GM21737 (cell line): Measurements from ENCODE around the gene LSM7.

Source experiments
- ATAC-seq: cut with Tn5 transposase; IDR thresholded peaks from one replicate; pipeline ENCODE4 v1.9.1; 2021; ENCODE audit warnings: mild to moderate bottlenecking, moderate library complexity; ENCODE audit not compliant: unreplicated experiment

Gene LSM7

DNA sequence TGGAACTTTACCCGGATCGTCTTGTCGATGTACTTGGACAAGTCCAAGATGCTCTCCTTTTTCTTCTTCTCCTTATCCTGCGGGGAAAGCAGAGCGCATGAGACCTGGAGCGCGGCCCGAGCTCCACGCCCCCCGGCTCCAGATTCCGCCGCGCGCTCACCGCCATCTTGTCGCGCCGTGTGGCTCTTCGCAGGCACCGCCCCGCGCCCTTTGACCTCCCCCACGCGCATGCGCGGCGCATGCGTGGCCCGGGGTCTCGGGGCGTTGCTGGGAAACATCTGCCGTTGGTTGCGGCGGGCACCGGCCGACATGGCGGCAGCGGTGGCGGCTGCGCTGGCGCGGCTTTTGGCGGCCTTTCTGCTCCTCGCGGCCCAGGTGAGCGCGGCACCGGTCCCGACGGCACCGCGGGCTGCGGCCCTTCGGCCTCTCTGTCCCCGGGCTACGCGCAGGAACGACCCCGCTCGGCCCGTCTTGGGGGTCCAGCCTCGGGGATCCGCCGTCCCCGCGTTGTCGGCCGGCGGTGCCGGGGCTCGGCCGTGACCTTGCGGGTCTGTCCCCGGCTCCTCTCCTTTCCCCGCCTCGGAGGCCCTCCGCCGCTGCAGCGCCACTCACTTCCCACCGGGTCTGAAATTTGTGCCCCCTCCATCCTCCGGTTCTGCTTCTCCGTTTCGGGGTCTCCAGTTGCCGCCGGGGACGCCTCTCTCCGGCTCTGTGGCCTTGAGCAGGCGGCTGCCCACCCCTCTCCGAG is at the start of gene LSM7, which contains the start of gene SPPL2B:
TSS of gene LSM7 (minus strand) at position 186 of the 748 bp plus-strand sequence. CDS start at position 166, 20 bp downstream.
TSS of gene SPPL2B (plus strand) at position 284 of the 748 bp plus-strand sequence. CDS start at position 310, 26 bp downstream.
- ATAC-seq: peak; percentile 43

DNA sequence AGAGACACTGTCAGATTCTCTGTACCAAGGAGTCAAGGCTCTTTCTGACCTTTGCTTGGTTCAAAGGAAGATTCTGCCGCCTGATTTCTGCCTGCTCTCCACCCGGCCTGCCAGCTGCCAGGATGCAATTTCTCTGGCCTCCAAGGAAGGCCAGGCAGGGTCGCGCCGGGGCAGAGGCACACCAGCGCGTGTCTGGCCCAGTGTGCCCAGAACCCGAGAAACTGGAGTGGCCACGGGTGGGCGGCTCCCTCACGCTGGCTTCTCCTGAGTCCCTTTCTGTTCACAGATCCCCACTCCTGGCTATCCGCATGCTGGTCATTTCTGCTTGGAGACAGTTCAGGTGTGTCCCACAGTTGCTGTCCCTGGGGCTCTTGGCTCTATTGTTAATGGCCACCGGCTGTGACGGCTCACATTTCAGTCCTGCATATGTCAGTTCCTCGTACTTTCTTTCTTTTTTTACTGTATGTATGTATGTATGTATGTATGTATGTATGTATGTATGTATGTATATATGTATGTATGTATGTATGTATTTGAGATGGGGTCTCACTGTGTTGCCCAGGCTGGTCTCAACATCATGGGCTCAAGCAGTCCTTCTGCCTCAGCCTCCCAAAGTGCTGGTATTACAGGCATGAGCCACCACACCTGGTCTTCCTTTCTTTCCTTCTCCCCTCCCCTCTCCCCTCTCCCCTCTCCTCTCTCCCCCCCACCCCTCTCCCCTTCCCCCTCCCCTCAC is 48.6 kb upstream of the LSM7 start:
- no peak for ATAC-seq

DNA sequence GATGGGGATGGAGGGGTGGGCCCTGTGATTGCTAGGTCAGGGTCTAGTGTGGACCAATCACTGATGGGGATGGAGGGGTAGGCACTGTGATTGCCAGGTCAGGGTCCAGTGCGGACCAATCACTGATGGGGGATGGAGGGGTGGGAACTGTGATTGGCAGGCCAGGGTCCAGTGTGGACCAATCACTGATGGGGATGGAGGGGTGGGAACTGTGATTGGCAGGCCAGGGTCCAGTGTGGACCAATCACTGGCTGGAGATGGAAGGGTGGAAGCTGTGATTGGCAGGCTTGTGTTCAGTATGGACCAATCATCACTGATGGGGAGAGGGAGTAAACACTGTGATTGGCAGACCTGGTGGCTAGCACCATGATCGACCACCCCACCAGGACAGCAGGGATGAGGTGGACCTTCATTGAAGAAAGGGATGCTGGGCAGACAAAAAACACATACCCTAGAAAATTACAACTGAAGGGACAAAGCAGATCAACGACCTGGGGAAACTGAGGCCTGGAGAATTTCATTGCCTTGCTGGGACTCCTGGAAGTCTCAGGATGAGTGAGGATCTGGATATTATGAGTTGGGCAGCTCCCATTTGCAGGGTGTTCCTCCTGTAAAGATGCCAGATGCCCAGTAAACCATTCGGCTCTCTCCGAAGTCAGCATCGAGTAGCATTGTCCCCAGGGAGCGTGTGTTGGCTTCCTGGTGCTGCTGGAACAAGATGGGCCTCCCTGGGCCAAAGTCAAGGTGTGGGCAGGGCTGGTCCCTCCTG is 47.2 kb upstream of the LSM7 start:
- no peak for ATAC-seq

DNA sequence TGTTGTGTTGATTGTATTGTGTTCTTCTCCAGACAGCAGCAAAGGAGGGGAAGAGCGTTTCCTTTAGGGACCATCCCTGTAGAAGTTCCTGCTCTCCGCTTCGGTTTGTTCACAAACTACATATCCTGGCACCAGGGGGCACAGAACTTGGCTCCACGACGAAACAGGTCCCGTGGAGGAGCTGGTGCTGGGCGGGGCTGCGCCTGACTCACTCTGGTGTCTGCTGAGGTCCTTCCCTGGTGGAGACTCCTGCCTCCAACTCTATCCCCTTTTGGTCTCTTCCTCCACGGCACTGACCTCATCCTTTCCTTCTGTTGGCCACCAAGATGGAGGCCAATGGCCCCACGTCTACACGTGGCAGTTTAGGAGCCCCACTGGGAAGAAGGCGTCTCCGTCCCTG is 46.4 kb upstream of the LSM7 start:
- no peak for ATAC-seq

DNA sequence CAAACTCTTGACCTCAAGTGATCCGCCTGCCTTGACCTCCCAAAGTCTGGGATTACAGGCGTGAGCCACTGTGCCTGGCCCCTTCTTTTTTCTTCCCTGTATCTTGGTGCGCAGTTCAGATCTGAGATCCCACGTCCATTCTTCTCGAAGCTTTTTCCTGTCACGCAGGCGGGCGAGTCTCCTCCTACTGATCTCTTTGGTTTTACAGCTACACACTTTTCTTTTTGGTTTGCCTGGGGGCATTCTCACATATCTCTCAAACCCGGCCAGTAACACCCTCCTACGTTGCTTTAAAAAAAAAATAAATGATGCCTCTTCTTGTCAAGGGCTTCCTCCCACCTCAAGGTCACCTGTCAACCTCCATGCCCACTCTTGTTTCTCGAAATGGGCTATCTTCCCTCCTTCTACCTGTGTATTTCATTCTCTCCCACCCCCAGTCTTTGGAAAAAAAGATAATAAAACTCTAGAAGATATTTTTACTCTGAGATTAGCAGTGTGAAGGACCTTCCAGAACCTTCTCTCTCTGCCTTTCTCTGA is 43.8 kb upstream of the LSM7 start:
- no peak for ATAC-seq

DNA sequence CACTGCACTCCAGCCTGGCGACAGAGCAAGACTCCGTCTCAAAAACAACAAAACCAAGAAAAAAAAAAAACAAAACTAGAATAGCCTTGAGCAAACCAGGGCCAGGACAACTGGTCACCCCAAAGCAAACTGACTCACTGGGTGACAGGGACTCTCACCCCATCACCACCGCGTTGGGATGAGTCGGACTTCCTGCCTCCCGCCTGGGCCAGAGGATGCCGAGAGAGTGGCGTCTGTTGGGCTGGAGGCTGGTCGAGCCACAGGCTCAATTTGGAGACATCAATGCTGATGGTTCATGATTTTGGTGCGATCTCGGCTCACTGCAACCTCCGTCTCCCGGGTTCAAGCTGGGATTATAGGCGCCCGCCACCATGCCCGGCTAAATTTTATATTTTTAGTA is 43.3 kb upstream of the LSM7 start:
- ATAC-seq: no peak

DNA sequence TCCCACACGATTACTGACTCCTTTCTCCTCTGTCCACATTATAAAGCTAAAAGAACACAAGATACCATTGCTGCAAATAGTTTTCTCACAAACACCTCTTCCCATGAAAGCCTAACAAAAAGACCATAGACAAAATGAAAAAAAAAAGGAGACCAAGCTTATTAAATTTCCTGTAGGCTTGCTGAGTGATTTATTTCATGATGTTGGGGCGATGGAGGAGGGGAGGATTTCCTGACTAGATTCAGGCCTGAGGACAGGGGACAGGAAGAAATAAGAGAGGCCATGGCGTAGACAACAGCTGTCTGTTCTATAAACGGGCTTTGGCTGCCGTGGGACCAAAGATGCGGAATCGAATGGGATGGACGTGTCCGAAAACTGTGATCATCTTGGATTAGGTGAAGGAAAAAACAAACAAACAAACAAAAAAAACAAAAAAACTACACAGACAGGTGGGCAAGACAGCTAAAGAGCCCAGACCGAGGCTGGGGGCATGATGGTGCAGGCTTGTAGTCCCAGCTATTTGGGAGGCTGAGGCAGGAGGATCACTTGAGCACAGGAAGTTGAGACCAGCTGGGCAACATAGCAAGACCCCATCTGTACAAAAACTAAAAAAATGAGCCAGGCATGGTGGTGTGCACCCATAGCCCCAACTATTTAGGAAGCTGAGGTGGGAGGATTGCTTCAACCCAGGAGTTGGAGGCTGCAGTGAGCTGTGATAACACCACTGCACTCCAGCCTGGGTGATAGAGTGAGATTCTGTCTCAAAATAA is 37.0 kb upstream of the LSM7 start:
- ATAC-seq: no peak

DNA sequence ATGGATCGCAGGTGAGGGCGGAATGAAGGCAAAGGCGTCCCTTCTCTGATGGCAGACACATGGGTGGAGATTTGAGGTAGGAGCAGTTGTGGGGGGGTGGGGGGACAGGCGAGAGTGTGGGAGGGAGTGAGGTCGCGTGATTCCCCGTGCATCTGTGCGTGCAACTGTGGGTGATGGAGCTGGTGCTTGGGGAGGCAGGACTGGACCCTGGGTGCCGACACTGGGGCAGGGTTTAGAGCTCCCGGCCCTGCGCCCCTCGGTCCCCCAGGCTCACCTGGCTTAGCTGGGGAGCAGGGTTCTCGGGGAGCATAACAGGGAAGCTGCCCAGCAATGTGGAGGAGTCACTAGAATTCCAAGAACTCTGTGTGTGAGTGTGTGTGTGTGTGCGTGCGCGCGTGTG is 35.0 kb upstream of the LSM7 start:
- ATAC-seq: no peak

DNA sequence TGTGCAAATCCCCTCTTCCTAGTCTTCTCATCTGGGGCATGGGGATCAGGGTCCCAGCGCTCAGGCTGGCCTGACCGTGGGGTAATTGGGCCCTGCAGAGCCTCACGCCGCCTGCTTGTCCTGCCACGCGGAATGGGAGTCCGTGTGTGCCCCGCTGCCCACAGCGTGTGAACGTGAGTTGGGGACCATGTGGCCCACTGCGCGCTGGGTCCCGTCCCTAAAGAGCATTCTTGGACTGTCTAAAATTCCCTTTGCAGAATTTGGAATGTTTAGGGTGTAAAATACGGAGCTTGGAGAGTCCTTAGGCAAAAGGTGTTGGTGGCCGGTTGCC is 34.5 kb upstream of the LSM7 start:
- ATAC-seq: no peak

DNA sequence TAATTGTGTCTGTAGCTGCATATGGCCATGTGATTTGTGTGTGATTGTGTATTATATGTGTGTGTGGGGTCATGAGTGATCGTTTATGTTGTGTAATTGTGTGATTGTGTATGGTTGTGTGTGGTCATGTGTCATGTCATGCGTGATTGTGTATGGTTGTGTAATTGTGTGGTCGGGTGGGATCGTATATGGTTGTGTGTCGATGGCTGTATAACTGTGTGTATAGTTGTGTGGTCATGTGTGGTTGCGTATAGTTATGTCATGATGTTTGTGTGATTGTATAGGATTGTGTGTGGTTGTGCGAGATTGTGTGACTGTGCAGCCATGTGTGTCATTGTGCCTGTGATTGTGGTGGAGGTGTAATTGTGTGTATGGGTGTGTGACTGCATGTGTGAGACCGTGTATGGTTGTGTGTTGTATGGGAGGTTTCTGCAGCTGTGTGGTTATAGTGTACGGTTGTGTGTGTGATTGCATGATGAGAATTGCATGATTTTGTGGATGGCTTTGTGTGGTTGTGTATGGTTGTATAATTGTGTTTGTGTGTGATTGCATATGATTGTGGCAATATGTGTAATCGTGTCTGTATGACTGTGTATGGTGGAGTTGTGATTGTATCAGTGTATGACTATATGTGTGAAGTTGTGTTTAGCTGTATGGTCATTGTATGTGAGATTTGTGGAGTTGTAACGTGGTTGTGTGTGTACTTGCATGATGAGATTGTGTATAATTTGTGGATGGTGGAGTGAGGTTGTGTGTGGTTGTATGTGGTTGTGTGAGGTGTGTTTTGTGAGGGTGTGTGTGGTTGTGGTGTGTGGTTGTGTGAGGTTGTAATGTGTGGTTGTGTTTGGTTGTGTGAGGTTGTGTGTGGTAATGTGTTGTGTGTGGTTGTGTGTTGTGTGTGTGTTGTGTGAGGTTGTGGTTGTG is 33.9 kb upstream of the LSM7 start:
- no peak for ATAC-seq

DNA sequence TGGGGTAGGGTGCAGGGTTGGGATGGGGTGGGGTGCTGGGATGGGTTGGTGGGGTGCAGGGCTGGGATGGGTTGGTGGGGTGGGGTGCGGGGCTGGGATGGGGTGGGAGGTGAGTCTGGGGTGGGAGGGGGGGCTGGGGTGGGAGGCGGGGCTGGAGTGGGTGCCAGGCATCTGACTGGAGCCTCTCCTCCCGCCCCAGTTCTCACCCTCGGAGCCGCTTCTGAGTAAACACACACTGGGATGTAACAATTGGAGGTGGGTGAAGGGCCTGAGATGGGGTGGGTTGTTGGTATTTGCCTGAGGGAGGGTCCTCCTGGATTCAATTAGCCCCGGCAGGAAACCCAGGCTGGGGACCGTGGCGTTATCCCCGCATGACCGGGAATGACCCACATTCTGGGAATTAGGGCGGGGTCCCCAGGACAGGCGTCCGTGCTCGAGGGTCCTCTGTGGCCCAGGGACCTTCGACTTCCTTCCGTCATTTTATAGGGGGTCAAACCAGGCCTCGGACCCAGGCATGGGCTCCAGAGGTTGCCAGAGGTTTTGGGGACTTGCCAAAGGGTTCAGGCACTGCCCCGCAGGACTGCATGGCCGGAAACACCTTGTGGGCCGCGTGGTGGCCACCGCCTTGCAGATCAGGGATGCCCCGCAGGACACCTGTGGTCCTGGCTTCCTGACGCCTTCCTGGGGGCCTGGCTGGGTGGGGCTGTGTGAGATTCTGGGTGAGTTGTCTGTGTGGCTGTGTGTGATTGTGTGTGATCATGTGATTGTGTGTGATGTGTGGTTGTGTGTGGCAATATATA is 33.1 kb upstream of the LSM7 start:
- no peak for ATAC-seq

DNA sequence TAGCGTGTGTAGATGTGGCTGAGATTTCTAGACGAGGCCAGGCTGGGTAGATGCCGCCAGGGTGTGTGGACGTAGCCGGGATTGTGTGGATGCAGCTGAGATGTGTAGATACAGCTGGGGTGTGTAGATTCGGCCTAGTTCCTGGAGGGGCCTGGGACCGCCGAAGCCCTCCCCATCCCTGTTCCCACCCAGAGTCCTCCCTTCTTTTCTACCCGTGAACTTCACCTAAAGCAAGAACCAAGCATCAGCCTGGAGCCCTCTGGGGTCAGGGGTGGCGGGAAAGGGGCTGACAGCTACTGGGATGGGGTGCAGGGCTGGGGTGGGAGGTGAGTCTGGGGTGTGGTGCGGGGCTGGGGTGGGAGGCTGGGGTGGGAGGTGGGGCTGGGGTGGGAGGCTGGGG is 32.4 kb upstream of the LSM7 start:
- no peak for ATAC-seq

DNA sequence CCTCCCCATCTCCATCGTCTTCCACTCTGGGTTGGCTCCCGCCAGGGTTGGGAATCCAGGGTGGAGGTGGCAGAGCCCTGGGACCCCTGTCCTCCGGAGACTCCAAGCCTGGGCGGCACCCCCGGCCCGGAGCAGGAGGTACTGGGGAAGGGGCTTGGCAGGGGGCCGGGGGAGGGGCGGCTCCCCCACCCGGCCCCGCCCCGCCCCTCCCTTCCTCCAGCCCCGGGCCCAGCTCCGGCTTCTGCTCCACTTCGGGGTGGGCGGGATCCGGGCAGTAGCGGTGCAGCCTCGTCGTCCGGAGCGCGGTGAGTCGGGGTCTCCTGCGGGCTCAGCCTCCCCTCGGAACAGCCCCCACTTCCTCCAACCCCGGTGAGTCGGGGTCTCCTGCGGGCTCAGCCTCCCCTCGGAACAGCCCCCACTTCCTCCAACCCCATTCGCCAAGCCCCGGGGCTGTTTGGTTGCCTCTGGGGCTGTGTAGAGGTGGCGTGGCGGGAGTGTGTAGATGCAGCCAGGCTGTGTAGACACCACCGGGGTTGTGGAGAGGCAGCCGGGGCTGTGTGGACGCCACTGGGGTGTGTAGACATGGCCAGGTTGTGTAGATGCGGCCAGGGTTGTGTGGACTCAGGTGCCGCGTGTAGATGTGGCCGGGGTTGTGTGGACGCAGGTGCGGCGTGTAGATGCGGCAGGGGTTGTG is 31.8 kb upstream of the LSM7 start, which contains the start of gene TMPRSS9:
TSS of gene TMPRSS9 (plus strand) at position 274 of the 694 bp plus-strand sequence. CDS start 29,521 bp downstream, outside the sequence.
- no peak for ATAC-seq

DNA sequence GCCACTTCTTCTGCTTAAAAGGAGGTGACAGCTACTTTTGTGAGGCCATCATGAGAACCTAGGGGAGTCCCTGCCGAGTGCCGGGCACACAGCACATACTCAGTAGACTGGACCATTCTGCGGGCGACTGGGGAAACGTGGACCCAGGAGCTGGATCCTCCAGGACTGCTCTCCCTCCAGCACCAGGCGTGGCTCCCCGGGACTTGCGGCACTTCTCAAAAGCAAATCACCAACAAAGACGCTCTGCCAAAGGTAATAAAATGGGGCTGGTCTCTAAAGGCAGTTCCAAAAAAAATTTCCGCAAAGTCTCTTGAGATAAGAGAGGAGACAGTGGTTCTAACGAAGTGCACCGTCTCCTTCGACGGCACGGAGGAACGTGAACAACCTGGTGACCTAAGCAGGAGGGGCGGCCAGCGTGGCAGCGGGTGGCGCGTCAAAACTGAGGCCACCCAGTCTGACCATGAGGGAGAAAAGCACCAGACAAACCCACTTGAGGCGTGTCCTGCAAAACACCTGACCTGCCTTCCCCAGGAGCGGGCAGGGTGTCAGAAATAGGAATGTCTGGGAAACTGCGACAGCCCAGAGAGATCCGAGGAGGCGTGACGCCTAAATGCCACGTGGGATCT is 30.3 kb upstream of the LSM7 start:
- no peak for ATAC-seq

DNA sequence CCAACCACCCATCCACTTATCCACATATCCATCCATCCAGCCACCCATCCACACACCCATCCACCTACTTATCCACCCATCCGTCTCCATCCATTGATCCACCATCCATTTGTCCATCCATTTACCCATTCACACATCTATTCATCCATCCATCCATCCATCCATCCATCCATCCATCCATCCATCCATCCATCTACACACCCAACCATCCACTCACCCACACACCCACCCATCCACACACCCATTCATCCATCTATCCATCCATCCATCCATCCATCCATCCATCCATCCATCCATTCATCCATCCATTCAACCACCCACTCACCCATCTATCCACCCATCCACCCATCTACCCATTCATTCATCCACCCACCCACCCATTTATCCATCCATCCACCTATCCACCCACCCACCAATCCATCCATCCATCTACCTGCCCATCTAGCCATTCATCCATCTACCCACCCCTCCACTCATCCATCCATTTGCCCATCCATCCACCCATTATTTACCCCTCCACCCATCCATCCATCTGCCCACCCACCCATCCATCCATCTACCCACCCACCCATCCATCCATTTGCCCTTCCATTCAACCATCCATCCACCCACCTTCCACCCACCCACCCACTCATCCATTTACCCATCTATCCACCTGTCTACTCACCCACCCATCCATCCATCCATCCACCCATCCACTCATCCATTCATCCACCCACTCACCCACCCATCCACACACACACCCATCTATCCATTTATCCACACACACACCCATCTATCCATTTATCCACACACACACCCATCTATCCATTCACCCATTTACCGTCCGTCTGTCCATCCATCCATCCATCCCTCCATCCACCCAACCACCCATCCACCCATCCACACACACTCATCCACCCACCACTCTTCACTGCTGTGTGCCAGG is 29.2 kb upstream of the LSM7 start:
- no peak for ATAC-seq

DNA sequence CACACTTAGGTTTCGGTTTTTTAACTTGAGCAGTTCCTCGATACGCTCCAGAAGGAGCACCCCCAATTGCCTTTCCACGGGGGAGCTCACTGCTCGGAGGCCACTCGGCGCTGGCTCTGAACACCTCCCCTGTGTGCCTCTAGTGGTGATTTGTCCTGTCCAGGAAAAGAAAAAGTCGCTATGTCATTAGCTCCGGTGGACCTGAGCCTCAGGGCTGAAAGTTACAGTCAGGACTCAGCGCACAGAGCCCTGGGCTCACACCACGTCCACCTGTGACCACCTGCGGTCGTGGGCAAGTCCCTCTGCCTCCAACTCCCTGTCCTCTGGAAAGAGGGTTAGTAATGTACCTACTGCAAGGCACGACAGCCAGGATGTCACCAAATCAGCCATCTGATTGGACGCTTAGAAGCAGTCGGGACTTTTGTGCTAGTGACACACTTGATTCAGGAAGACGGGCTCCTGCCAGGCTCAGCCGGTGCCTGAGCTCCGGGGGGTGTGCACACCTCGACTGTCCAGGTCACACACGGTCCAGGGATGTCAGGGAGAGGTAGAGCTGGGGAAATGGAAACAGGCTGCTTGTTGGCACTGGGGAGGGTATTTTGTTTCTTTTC is 27.8 kb upstream of the LSM7 start:
- no peak for ATAC-seq
